PC-9 (cell line): Measurements from ENCODE around the gene PPP2R5E.

Source experiments
- EZH2 ChIP-seq: fragments of 200-600 bp; sonication (generic); IDR thresholded peaks from 2 replicates; pipeline ENCODE4 v1.8.0; 2017; ENCODE audit warnings: antibody characterized with exemption, low read depth
- TF ChIP-seq, protein P1 (sequence below): fragments of 200-600 bp; sonication (generic); conservative IDR thresholded peaks from 2 replicates; pipeline ENCODE4 v1.6.1; 2017; ENCODE audit warnings: mixed run types, antibody characterized with exemption, mild to moderate bottlenecking, moderate library complexity

DNA sequence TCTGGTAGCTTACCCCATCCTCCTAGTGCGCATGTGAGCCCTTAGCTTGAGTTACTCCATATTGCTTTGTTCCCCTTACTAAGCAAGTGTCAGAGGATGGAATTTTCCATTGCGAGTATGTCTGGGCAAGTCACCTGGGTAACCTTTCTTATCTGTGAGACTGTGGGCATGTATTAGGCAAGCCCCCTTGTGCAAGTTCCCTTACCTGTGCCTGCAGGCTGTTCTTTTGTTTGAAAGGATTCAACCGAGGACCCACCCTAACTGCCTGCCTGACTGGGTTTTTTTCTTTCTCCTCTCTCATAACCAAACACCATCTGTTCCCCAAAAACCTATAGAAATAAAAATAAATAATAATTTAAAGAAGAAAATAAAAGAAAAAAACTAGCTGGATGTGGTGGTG, 22.3 kb upstream of the PPP2R5E start:
- TF ChIP-seq, protein P1, sequence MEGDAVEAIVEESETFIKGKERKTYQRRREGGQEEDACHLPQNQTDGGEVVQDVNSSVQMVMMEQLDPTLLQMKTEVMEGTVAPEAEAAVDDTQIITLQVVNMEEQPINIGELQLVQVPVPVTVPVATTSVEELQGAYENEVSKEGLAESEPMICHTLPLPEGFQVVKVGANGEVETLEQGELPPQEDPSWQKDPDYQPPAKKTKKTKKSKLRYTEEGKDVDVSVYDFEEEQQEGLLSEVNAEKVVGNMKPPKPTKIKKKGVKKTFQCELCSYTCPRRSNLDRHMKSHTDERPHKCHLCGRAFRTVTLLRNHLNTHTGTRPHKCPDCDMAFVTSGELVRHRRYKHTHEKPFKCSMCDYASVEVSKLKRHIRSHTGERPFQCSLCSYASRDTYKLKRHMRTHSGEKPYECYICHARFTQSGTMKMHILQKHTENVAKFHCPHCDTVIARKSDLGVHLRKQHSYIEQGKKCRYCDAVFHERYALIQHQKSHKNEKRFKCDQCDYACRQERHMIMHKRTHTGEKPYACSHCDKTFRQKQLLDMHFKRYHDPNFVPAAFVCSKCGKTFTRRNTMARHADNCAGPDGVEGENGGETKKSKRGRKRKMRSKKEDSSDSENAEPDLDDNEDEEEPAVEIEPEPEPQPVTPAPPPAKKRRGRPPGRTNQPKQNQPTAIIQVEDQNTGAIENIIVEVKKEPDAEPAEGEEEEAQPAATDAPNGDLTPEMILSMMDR, result no peak
- TF ChIP-seq EZH2, result no peak
